Osteocyte (in vitro differentiated cells): ENCODE results near the gene MT1E. TPM values are rescaled to one million over a fixed set of nuclear protein-coding genes. Genes with fewer than 3 reads are reported as not detected.

ENCODE experiments used
- DNase-seq: peaks from one replicate; pipeline ENCODE4 v3.0.0; 2021; ENCODE audit warnings: mixed read lengths; ENCODE audit not compliant: unreplicated experiment; ENCODE audit errors: extremely low spot score
- H3K27ac Mint-ChIP-seq: one replicate; pipeline ENCODE4 v1.8.0; 2021; ENCODE audit warnings: mild to moderate bottlenecking, mixed read lengths; ENCODE audit not compliant: unreplicated experiment
- H3K27me3 Mint-ChIP-seq: one replicate; pipeline ENCODE4 v1.8.0; 2021; ENCODE audit warnings: mixed read lengths; ENCODE audit not compliant: unreplicated experiment
- H3K36me3 Mint-ChIP-seq: one replicate; pipeline ENCODE4 v1.8.0; 2021; ENCODE audit warnings: mixed read lengths; ENCODE audit not compliant: unreplicated experiment
- H3K4me1 Mint-ChIP-seq: one replicate; pipeline ENCODE4 v1.8.0; 2021; ENCODE audit warnings: mixed read lengths; ENCODE audit not compliant: unreplicated experiment
- H3K4me3 Mint-ChIP-seq: one replicate; pipeline ENCODE4 v1.8.0; 2021; ENCODE audit warnings: mild to moderate bottlenecking, moderate library complexity, mixed read lengths; ENCODE audit not compliant: unreplicated experiment
- H3K9me3 Mint-ChIP-seq: one replicate; pipeline ENCODE4 v1.8.0; 2021; ENCODE audit warnings: mixed read lengths; ENCODE audit not compliant: unreplicated experiment
- CTCF ChIP-seq: fragments of 200-600 bp; sonication (generic); IDR thresholded peaks from 2 replicates; pipeline ENCODE4 v1.5.0; 2021; ENCODE audit warnings: antibody characterized with exemption, mild to moderate bottlenecking, moderate library complexity
- total RNA-seq: library from RNA; stranded (reverse); gene quantifications from 2 replicates; pipeline ENCODE4 v1.2.1, GENCODE V29; 2021

Gene MT1E
- total RNA-seq, 1 donor from 2014 or later, result 37.5 TPM

DNA sequence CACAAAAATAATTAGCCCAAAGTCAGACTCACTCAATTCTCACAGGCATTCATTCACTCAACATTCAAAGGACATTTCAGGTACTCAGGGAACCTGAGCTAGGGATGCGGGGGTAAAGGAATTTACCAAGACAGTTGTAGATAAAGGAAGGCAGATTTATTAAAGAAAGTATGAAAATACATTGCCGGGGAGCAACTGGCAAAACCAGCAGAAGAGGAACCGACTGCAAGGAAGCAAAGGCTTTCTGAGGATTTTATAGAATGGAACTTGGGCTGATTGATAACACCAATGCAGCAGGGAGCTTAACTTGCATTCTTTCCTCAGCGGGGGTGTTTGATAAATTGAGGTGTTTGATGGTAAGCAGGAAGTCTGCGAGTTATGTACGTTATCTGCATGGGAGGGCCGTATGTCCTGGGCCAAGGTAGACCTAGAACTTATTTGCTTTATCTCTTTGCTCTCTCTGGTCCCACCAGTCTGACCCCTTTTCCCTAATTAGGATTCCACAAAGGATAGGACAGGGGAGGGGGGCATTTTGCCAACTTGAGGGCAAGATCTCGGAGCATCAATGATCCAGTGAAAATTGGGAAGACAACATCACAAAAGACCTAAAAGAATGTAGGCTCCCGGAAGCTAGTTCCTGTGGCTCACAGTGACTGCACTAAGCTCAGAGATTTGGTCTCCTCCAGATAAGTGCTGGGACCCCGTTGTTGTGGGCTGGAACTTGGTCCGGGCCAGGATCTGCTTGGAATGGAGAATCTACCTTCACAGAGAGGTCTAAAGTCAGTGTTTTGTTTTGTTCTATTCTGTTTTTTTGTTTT is 42.0 kb upstream of the MT1E start:
- peaks cover 30% of the 10 kb centered on the region for H3K27me3 Mint-ChIP-seq
- TF ChIP-seq CTCF, result no peak
- DNase-seq, result no peak
- H3K4me3 Mint-ChIP-seq, result no peak overlapping the region
- H3K36me3 Mint-ChIP-seq, result no peaks in the 10 kb centered on the region
- H3K27ac Mint-ChIP-seq, result no peak overlapping the region
- no peaks in the 10 kb centered on the region for H3K9me3 Mint-ChIP-seq
- no peaks in the 10 kb centered on the region for H3K4me1 Mint-ChIP-seq

- DNase-seq, result no peak
- no peak overlapping the region for H3K4me3 Mint-ChIP-seq
- no peaks in the 10 kb centered on the region for H3K9me3 Mint-ChIP-seq
- no peak overlapping the region for H3K27ac Mint-ChIP-seq
- TF ChIP-seq CTCF, result no peak
- H3K36me3 Mint-ChIP-seq, result no peaks in the 10 kb centered on the region
- peaks cover 3% of the 10 kb centered on the region for H3K4me1 Mint-ChIP-seq
- peaks cover 34% of the 10 kb centered on the region for H3K27me3 Mint-ChIP-seq
These were observed 41.3 kb upstream of the MT1E start for GRCh38 chr16:56584276-56584675.

- no peaks in the 10 kb centered on the region for H3K9me3 Mint-ChIP-seq
- TF ChIP-seq CTCF, result no peak
- peak overlapping the region; percentile 71 for H3K4me3 Mint-ChIP-seq
- no peak overlapping the region for H3K27ac Mint-ChIP-seq
- peaks cover 9% of the 10 kb centered on the region for H3K4me1 Mint-ChIP-seq
- no peak for DNase-seq
- H3K36me3 Mint-ChIP-seq, result no peaks in the 10 kb centered on the region
- peaks cover 45% of the 10 kb centered on the region for H3K27me3 Mint-ChIP-seq
These were observed 36.8 kb upstream of the MT1E start for GRCh38 chr16:56588781-56589140.

- Mint-ChIP-seq H3K9me3 (no peaks in the 10 kb centered on the region), H3K4me3 (peak within 1 kb of the TSS; percentile 71), H3K36me3 (no peaks in the 10 kb centered on the region), H3K27me3 (peaks cover 44% of the 10 kb centered on the region), H3K27ac (no peak within 1 kb of the TSS), H3K4me1 (peaks cover 9% of the 10 kb centered on the region)
- no peak for DNase-seq
- no peak for TF ChIP-seq CTCF
These were observed 36.2 kb upstream of the MT1E start, which contains the start of gene MT3 for GRCh38 chr16:56589141-56590039. Gene MT3, plus strand, starts transcription at chr16:56589528. Its CDS starts 63 bp downstream, at chr16:56589591.
